GM19240 (cell line): ENCODE measurements around the gene IGSF3.

Experiments
- DNase-seq: peaks from one replicate; pipeline ENCODE4 v3.0.0; 2011; ENCODE audit warnings: low spot score; ENCODE audit not compliant: insufficient read length

The IGSF3 gene

GRCh38 chr1:116531917-116532316 is 135.6 kb downstream of the IGSF3 start:
- no peak for DNase-seq

GRCh38 chr1:116529681-116530080 is 137.9 kb downstream of the IGSF3 start:
- DNase-seq = no peak

- DNase-seq = no peak
These were observed 138.3 kb downstream of the IGSF3 start for GRCh38 chr1:116529199-116529631.

GRCh38 chr1:116528329-116529083 is 139.0 kb downstream of the IGSF3 start:
- no peak for DNase-seq

- DNase-seq = no peak
These were observed 142.1 kb downstream of the IGSF3 start for GRCh38 chr1:116525440-116525839.
